Raji (cell line): Measurements from ENCODE around the gene NFE2L3.

ENCODE experiments used
- POLR2A ChIP-seq: IDR thresholded peaks from 2 replicates; pipeline ENCODE4 v1.6.1; 2011; ENCODE audit warnings: low read depth, low read length, control low read depth; ENCODE audit not compliant: insufficient read depth

The NFE2L3 gene

GRCh38 chr7:26182283-26182682 is 30.3 kb downstream of the NFE2L3 start:
- TF ChIP-seq POLR2A: no peak

GRCh38 chr7:26182706-26183105 is 30.7 kb downstream of the NFE2L3 start:
- TF ChIP-seq POLR2A: no peak; the same call in 1 of the 2 replicates

GRCh38 chr7:26183545-26184280 is 31.7 kb downstream of the NFE2L3 start:
- TF ChIP-seq POLR2A: no peak

DNA sequence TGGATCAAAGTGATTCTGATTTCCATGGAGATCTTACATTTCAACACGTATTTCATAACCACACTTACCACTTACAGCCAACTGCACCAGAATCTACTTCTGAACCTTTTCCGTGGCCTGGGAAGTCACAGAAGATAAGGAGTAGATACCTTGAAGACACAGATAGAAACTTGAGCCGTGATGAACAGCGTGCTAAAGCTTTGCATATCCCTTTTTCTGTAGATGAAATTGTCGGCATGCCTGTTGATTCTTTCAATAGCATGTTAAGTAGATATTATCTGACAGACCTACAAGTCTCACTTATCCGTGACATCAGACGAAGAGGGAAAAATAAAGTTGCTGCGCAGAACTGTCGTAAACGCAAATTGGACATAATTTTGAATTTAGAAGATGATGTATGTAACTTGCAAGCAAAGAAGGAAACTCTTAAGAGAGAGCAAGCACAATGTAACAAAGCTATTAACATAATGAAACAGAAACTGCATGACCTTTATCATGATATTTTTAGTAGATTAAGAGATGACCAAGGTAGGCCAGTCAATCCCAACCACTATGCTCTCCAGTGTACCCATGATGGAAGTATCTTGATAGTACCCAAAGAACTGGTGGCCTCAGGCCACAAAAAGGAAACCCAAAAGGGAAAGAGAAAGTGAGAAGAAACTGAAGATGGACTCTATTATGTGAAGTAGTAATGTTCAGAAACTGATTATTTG is 33.3 kb downstream of the NFE2L3 start:
- TF ChIP-seq POLR2A: no peak

DNA sequence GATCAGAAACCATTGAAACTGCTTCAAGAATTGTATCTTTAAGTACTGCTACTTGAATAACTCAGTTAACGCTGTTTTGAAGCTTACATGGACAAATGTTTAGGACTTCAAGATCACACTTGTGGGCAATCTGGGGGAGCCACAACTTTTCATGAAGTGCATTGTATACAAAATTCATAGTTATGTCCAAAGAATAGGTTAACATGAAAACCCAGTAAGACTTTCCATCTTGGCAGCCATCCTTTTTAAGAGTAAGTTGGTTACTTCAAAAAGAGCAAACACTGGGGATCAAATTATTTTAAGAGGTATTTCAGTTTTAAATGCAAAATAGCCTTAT is 33.8 kb downstream of the NFE2L3 start:
- TF ChIP-seq POLR2A: no peak

DNA sequence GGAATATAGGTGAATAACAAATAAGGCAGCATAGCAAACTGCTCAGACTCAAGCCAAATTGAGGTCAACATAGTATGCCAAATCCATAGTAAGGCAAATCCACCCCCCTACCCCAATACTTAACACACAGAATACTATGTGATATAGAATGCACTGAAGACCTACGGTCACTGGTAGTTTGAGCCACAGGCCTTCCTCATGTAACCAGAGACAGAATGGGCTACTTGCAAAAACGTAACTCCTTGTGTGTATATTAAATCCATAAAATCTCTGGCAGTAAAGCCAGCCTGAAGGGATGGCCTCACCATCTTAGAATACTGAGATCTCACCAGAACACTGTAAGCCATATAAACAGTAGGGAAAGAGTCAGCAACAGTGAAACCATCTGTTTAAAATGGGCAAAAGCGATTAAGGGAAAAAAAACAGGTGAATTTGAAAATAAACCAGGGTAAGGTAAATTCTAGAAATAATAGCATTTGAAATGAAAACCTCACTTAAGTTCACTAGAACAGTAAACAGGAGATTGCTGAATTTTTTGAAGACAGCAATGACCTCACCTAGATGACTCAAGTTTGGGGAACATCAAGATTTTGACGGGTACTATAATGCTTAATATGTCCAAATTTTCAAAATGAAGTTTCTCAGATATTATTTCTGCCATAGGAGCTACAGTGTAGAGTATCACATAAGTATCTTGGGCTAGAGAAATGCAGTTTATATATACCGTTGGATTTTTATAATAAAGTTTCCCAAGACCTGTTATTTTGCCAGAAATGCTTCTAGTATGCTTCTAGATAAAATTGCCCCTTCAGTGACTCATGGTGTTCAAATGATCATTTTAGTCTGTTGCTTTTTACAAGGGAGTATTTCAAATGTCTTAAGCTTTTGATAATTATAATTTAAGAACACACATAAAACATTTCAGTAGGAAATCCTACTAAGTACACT is 34.6 kb downstream of the NFE2L3 start:
- 0 out of 2 replicates have a peak, but pooled peaks have one; percentile 21 for TF ChIP-seq POLR2A

- TF ChIP-seq POLR2A: peak; percentile 10; the same call in 1 of the 2 replicates
These were observed 35.6 kb downstream of the NFE2L3 start for GRCh38 chr7:26187380-26188205.

DNA sequence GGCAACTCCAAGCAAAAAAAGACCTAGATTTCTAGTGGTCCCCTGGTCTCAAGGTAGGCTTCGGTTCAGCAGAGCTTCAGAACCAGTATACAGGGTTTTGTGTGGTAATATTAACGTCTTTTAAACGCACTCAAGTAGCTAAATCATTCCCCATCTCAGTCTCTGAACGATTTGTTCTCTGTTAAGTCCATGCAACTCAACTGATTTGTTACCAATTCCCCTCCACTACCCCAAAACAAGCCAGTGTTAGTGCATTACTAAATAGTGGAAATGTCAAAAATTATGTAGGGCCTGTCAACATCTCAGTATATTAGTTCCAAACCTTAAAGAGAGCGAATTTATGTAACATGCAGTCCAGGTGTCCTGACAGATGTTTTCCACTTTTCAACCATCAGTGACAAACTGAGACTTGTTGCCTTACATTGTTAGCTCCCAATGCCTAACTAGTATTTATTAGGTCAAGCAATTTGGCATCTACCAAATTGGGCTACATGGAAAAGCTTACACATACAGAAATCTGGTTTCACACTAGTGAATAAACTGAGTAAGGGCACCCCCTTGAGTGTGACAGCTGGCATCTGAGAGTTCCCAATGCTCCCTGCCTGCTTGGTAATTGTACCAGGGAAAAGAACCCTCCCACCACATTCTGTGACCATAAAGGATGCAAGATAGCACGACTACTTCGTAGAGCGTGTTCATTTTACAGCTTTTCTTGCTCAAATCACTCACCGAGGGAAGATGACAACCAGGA is 36.4 kb downstream of the NFE2L3 start:
- no peak for TF ChIP-seq POLR2A

DNA sequence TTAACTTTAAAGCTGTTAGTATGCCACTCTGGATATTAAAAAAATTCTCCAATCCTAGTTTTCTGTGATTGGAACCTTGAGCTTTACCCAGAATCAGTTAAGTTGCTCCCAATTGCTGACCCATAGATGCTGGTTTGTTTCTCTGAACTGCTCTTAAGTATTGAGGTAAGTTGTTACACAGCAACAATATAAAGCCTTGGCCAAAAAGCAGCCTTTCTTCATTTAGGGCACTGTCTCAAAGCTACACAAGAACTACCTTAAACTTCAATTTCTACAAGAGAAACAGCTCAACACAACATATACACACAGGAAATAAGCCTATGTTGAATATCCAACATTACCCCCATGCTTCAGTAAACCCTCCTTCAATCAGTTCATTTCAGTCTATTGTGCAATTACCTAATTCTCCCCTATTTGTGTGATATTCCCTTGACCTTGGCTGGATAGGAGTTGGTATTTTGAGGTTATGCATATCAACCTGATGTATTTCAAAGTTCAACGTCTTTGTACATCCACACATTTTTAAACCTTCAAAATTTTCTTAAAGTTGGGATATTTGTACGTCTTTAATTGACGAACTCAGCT is 37.1 kb downstream of the NFE2L3 start:
- TF ChIP-seq POLR2A: no peak

DNA sequence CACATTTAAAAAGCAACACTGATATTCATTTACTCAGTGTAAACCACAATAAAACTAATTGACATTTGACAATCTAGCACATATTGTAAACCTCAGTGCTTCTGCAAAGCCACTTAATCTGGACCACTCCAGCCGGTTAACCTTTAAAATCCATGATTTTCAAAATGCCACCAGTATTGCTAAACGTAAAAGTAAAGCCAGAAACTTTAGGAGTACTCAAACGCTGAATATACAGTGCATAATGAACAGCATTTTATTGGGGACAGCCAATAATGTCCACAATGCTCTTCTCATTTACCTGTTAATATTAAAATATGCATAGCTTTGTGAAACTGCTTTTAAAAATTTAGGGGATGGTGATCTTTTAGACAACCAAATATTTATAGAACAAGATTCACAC is 37.7 kb downstream of the NFE2L3 start:
- no peak for TF ChIP-seq POLR2A

DNA sequence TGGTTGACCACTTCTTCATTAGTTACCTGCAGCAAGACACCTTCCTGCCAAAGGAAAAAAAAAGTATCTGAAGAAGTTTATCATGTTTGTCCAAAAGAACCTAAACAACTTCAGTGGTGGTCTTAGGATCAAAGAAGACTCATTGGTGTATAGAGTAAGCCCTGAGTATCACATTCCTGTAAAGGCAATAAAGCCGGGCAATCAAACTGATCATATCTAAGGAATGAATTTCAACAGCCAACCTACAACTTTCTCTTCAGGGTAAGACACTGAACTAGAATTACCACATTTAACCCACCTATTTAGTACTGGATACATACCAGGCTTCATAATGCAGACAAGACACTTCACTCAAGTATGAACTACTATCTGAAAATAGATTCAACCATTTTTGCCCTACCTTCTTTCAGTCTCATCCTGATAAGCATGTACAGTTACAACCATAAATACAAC is 38.4 kb downstream of the NFE2L3 start:
- TF ChIP-seq POLR2A: no peak

DNA sequence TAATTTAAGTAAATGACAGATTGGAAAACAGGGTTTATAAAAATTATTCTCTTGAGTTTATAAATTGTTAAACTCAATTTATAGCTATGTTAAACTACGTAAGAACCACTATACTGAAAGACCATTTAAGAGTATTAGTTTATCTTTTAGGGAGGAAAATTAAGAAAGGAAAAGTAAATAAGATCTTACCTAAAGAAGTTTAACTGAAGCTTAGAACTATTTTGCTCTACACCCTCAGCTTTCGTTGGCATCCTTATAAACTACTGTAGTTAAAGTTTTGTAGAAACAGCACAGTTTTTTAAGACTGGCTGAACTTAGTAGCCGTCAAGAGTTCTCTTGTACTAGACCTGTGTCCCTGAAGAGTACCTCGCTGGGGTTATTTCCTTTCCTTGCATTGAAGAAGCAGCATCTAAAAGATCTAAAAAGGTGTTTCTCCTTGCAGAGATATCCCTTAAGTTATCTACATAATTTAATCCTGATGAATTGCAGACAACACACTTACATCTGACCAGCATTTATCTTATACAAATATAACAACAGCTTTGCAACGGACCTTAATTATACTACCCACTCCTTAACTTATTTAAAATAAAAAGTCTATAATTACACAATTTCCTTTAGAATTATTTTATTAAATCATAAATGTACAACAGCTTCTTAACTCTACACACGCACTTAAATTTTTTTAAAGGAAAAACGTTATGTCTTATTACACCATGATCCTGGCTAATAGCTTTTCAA is 39.4 kb downstream of the NFE2L3 start:
- TF ChIP-seq POLR2A: no peak

- TF ChIP-seq POLR2A: no peak
These were observed 40.0 kb downstream of the NFE2L3 start for GRCh38 chr7:26191974-26192479.
